GM12872 (cell line): ENCODE results near the gene MCTP2.

Experiments used
- CTCF ChIP-seq: IDR thresholded peaks from 3 replicates; pipeline ENCODE4 v1.5.1; 2011; ENCODE audit warnings: low read depth, mild to moderate bottlenecking, low read length, moderate library complexity; ENCODE audit not compliant: insufficient read depth

The MCTP2 gene

GRCh38 chr15:94246016-94246415 lies 14.7 kb downstream of the MCTP2 start:
- no peak for TF ChIP-seq CTCF

- no peak for TF ChIP-seq CTCF
Observed at GRCh38 chr15:94247789-94248638, 16.7 kb downstream of the MCTP2 start.

GRCh38 chr15:94250801-94251200 lies 19.4 kb downstream of the MCTP2 start:
- no peak for TF ChIP-seq CTCF

GRCh38 chr15:94252223-94252766 lies 20.9 kb downstream of the MCTP2 start:
- TF ChIP-seq CTCF, result no peak

GRCh38 chr15:94252906-94253491 lies 21.6 kb downstream of the MCTP2 start:
- TF ChIP-seq CTCF, result no peak

GRCh38 chr15:94253742-94254141 lies 22.4 kb downstream of the MCTP2 start:
- no peak for TF ChIP-seq CTCF

- TF ChIP-seq CTCF, result no peak
Observed at GRCh38 chr15:94255540-94255939, 24.2 kb downstream of the MCTP2 start.
